NCI-H2196 treated with DMSO at 0.1 percent for 48 hours (cell line): ENCODE measurements around the gene PPP2R5C.

Source experiments
- DNase-seq: peaks from one replicate; lab custom pipeline; 2025; ENCODE audit not compliant: unreplicated experiment; lab: John Stamatoyannopoulos, UW

The PPP2R5C gene

GRCh38 chr14:101838476-101838875 lies 77.0 kb downstream of the PPP2R5C start:
- no peak for DNase-seq

- DNase-seq, result no peak
Observed at GRCh38 chr14:101839236-101839635, 77.7 kb downstream of the PPP2R5C start.

GRCh38 chr14:101839661-101840060 lies 78.2 kb downstream of the PPP2R5C start:
- no peak for DNase-seq

GRCh38 chr14:101840649-101841369 lies 79.3 kb downstream of the PPP2R5C start:
- DNase-seq, result no peak

- DNase-seq, result no peak
Observed at GRCh38 chr14:101843038-101843437, 81.5 kb downstream of the PPP2R5C start.

GRCh38 chr14:101843665-101844064 lies 82.2 kb downstream of the PPP2R5C start:
- DNase-seq, result no peak

GRCh38 chr14:101844219-101844618 lies 82.7 kb downstream of the PPP2R5C start:
- DNase-seq, result no peak

GRCh38 chr14:101844751-101845150 lies 83.2 kb downstream of the PPP2R5C start:
- DNase-seq, result no peak

GRCh38 chr14:101845496-101845895 lies 84.0 kb downstream of the PPP2R5C start:
- DNase-seq, result no peak

GRCh38 chr14:101845896-101846295 lies 84.4 kb downstream of the PPP2R5C start:
- no peak for DNase-seq

GRCh38 chr14:101849125-101849524 lies 87.6 kb downstream of the PPP2R5C start:
- no peak for DNase-seq

GRCh38 chr14:101849640-101850039 lies 88.1 kb downstream of the PPP2R5C start:
- DNase-seq, result no peak

GRCh38 chr14:101851183-101851582 lies 89.7 kb downstream of the PPP2R5C start:
- no peak for DNase-seq

- DNase-seq, result no peak
Observed at GRCh38 chr14:101851736-101852405, 90.4 kb downstream of the PPP2R5C start.

GRCh38 chr14:101852785-101853184 lies 91.3 kb downstream of the PPP2R5C start:
- no peak for DNase-seq

GRCh38 chr14:101853455-101854018 lies 92.0 kb downstream of the PPP2R5C start:
- DNase-seq, result no peak

- DNase-seq, result no peak
Observed at GRCh38 chr14:101854366-101854765, 92.9 kb downstream of the PPP2R5C start.

- no peak for DNase-seq
Observed at GRCh38 chr14:101855958-101856357, 94.4 kb downstream of the PPP2R5C start.

GRCh38 chr14:101856536-101856935 lies 95.0 kb downstream of the PPP2R5C start:
- no peak for DNase-seq

- DNase-seq, result no peak
Observed at GRCh38 chr14:101857226-101857625, 95.7 kb downstream of the PPP2R5C start.

GRCh38 chr14:101858791-101859537 lies 97.5 kb downstream of the PPP2R5C start:
- DNase-seq, result no peak

GRCh38 chr14:101859538-101859902 lies 98.0 kb downstream of the PPP2R5C start:
- DNase-seq, result no peak
